ENCODE data around the gene FUT8. TPM values are rescaled to one million over a fixed set of nuclear protein-coding genes. Genes with fewer than 3 reads are reported as not detected.

FUT8 gene
- total and polyA plus RNA-seq, 2 of the 8 experiments (the other 6 are each of a cell fraction or from before 2014, with no cell fraction given), result 10.5 to 25.1 TPM

DNA sequence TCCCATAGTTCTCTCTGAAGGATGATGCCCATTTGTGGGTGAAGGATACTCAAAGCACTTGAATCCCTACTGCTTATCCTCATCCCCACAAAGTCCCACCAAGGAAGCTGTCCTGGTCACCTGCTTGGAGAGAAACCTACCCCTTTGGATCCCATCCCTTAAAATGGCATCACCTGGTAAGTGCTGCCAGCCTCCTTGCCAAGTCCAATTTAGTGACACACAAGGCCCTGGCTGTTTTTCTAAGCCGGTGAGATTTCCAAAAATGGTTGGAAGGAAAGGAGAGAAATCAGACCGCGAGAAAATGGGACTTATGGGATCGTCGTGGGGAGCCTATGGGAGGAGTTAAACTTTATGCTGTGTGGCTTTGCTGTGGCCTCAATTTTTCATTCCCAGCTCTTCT, 358.2 kb downstream of the FUT8 start:
- no peak overlapping the region for H2AK5ac ChIP-seq (ENCODE audit: low read depth, low read length)
- no peaks in the 10 kb centered on the region for H3K36me3 ChIP-seq (ENCODE audit: control insufficient read depth in 2 of 4, insufficient read depth in 4 of 4, low read length in 3 of 4)
- H4K8ac ChIP-seq (ENCODE audit: extremely low read depth, insufficient read depth, low read length), result no peak overlapping the region
- H3K27ac ChIP-seq (ENCODE audit: low read depth, low read length), result no peak overlapping the region
- H2BK120ac ChIP-seq (replicated peaks; ENCODE audit: low read depth, low read length), result no peak overlapping the region
- no peaks in the 10 kb centered on the region for H3K4me1 ChIP-seq (replicated peaks in 1 of 4; ENCODE audit: control insufficient read depth in 3 of 4, insufficient read depth in 4 of 4, low read length in 3 of 4)
- no peak overlapping the region for H4K5ac ChIP-seq (ENCODE audit: insufficient read length, low read depth, low read length)
- FAIRE-seq (no peak), DNase-seq (ENCODE audit: low read depth in 1 of 2, low spot score in 2 of 2) (no peak)
- H4K20me1 ChIP-seq (replicated peaks in 1 of 2; ENCODE audit: control insufficient read depth in 1 of 2, insufficient read depth in 2 of 2, low read length in 2 of 2), result no peaks in the 10 kb centered on the region
- H3K4me3 ChIP-seq (ENCODE audit: extremely low read depth in 1 of 4, insufficient read depth in 2 of 4, low read depth in 3 of 4, low read length in 4 of 4), result no peak overlapping the region
- H3K4ac ChIP-seq (replicated peaks; ENCODE audit: insufficient read length, low read depth, low read length), result no peak overlapping the region
- ChIA-PET POLR2A (ENCODE audit: partially characterized antibody) (no interaction called here), CTCF (ENCODE audit: partially characterized antibody) (interaction anchor here (1.3 to 2.4 kb wide), 3 partner anchors 15 to 54 kb away, joined by 3 to 7 read pairs (median 3); no protein-coding TSS in a partner anchor)
- no peak overlapping the region for H2BK12ac ChIP-seq (ENCODE audit: low read depth, low read length)
- H3K27me3 ChIP-seq (replicated peaks in 1 of 4; ENCODE audit: control insufficient read depth in 3 of 4, extremely low read depth in 1 of 4, insufficient read depth in 3 of 4, low read length in 3 of 4), result no peaks in the 10 kb centered on the region
- H4K91ac ChIP-seq (replicated peaks; ENCODE audit: insufficient read length, low read length), result no peak overlapping the region
- H3K23me2 ChIP-seq (ENCODE audit: low read depth, low read length), result no peaks in the 10 kb centered on the region
- H3K9ac ChIP-seq (replicated peaks in 1 of 4; ENCODE audit: extremely low read depth in 1 of 4, low read depth in 3 of 4, low read length in 3 of 4), result no peak overlapping the region
- H3K56ac ChIP-seq (replicated peaks; ENCODE audit: insufficient read length, low read depth, low read length), result no peak overlapping the region
- no peaks in the 10 kb centered on the region for H3K79me2 ChIP-seq (ENCODE audit: control insufficient read depth in 1 of 2, insufficient read depth in 2 of 2, low read length in 2 of 2)
- 70% methylated on average over 5 of the region's 5 CpGs; no CpG with 5 or more reads in 1 of the 2 experiments for WGBS, 2 experiments (ENCODE audit: extremely low coverage in 1 of 2, insufficient coverage in 1 of 2, insufficient read length in 1 of 2, insufficient replicate concordance in 2 of 2, low coverage in 1 of 2, low lambda C conversion rate in 2 of 2, missing lambda C conversion rate in 1 of 2)
- no peak overlapping the region for H3K23ac ChIP-seq (ENCODE audit: insufficient read length)
- H2BK15ac ChIP-seq (ENCODE audit: low read length), result no peak overlapping the region
- H2BK5ac ChIP-seq (ENCODE audit: low read depth, low read length), result no peak overlapping the region
- H3K79me1 ChIP-seq (ENCODE audit: low read depth, low read length), result no peaks in the 10 kb centered on the region
- H3K4me2 ChIP-seq (ENCODE audit: insufficient read depth in 1 of 2, low read depth in 2 of 2, low read length in 2 of 2), result no peak overlapping the region
- no peak overlapping the region for H2BK20ac ChIP-seq (ENCODE audit: low read length)
- H2AFZ ChIP-seq (ENCODE audit: low read length), result no peak overlapping the region
- H3K9me3 ChIP-seq (ENCODE audit: insufficient read depth in 2 of 2, low read depth in 1 of 2, low read length in 1 of 2), result no peaks in the 10 kb centered on the region
- no peak overlapping the region for H3K14ac ChIP-seq (ENCODE audit: insufficient read length)
- no peak overlapping the region for H3K18ac ChIP-seq (ENCODE audit: extremely low read depth, low read length)
- TF ChIP-seq POLR2AphosphoS5 (IDR thresholded peaks at IDR 0.05; ENCODE audit: low read depth, low read length) (no peak), HDAC6 (IDR thresholded peaks at IDR 0.05; ENCODE audit: low read depth, low read length) (no peak), TAF7 (optimal IDR thresholded peaks at IDR 0.05; ENCODE audit: borderline replicate concordance, low read depth, low read length) (no peak), GABPA (IDR thresholded peaks at IDR 0.05; ENCODE audit: borderline replicate concordance, insufficient read depth, low read length) (no peak), CEBPB (IDR thresholded peaks at IDR 0.05; ENCODE audit: low read depth, low read length) (no peak), BCL11A (IDR thresholded peaks at IDR 0.05; ENCODE audit: low read depth in 2 of 2, low read length in 2 of 2) (no peak), CBX5 (IDR thresholded peaks at IDR 0.05; ENCODE audit: low read depth, low read length) (no peak), TEAD4 (IDR thresholded peaks at IDR 0.05; ENCODE audit: low read depth, low read length) (no peak), SRF (IDR thresholded peaks at IDR 0.05; ENCODE audit: low read depth, low read length) (no peak), SIN3A (conservative IDR thresholded peaks at IDR 0.05 in 1 of 2, IDR thresholded peaks at IDR 0.05 in 1 of 2; ENCODE audit: low read depth in 1 of 2, low read length in 2 of 2) (no peak), SUZ12 (IDR thresholded peaks at IDR 0.05; ENCODE audit: low read length) (no peak)
- TF ChIP-seq, protein P1, sequence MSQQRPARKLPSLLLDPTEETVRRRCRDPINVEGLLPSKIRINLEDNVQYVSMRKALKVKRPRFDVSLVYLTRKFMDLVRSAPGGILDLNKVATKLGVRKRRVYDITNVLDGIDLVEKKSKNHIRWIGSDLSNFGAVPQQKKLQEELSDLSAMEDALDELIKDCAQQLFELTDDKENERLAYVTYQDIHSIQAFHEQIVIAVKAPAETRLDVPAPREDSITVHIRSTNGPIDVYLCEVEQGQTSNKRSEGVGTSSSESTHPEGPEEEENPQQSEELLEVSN (IDR thresholded peaks at IDR 0.05), result no peak

All from H1 (cell line).